HG02763 (cell line): Measurements from ENCODE around the gene UGDH.

Experiments used
- ATAC-seq: cut with Tn5 transposase; IDR thresholded peaks from one replicate; pipeline ENCODE4 v1.9.1; 2021; ENCODE audit warnings: mild to moderate bottlenecking, moderate library complexity; ENCODE audit not compliant: unreplicated experiment

Gene UGDH

GRCh38 chr4:39456946-39457763, 70.1 kb downstream of the UGDH start:
- ATAC-seq: no peak

DNA sequence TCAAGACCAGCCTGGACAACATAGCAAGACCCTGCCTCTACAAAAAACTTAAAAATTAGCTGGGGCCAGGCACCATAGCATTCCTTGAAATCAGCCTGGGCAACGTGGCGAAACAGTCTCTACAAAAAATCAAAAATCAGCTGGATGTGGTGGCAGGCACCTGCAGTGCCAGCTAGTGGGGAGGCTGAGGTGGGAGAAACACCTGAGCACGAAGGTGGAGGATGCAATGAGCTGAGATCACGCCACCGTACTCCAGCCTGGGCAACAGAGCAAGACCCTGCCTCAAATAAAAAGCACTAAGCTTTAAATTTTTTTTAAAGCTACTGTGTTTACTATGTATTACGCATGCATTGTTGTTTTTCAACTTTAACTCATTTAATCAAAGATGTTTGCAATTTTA, 71.8 kb downstream of the UGDH start:
- no peak for ATAC-seq

DNA sequence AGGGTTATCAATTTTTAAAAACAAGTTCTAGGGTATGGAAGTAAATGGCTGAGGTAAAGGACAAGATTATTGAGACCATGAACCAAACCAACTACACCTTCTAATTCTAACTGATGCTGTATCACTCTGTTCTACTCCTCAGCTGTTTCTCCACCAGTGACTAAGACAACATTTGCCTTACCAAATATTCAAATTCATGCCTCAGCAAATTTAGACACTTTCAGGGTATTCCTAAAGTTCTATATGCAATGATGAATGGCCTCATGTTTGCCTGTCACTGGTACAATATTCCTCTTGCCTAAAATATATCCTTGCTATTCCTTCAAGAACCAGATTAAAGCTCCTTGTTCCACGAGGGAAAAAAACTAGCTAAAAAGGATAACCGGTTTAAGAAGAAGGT, 73.5 kb downstream of the UGDH start:
- no peak for ATAC-seq

GRCh38 chr4:39452860-39453587, 74.2 kb downstream of the UGDH start:
- no peak for ATAC-seq

DNA sequence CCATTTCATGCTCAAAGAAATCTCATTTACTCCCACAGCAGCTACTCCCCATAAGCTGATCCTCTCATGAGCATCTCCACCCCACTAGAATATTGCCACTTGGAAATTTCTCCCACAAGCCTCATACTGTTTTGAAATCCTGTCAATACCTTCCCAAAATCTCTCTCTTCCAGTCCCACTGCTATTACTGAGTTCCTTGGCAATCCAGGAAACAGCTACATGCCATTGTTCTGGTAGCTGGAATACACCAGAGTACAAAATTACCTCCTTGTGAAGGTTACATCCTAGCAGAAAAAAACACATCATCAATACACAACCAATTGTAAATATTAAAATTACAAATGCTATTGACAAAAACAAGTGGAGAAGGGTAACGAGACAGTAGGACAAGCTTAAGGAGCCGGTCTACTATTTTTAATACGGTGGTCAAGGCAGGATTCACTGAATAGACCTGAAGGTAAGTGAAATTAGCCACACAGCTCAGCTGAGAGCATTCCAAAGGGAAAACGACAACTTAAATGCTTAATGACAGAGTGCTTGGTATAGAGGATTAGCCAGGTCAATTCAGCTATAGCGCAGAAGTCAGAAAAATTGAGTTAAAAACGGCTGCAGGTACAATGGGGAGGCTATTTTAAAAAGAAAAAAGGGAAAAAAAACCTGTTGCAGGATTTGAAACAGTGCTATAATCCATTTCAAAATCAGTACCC, 74.9 kb downstream of the UGDH start:
- ATAC-seq: no peak

DNA sequence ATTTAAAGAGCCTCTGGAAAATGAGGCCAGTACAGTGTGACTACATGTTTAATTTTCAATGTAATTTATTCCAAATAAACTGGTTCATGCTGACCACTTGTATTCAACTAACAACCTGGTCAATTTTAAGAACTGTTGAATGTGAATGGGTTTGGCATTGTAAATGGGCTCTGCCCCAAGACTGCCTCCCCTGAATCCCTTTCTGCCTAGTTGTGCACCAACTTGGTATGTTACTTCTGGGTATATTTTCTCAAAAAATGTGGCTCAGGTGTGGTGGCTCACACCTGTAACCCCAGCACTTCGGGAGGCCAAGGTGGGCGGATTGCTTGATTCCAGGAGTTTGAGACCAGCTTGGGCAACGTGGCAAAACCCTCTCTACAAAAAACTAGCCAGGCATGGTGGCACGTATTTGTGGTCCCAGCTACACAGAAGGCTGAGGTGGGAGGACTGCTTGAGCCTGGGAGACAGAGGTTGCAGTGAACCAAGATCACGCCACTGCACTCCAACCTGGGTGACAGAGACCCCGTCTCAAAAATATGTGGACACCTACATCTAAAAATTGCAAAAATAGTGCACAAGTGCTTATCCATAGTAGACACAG, 75.7 kb downstream of the UGDH start:
- no peak for ATAC-seq

- ATAC-seq: no peak
These were observed 76.6 kb downstream of the UGDH start for GRCh38 chr4:39450618-39451017.
